ENCODE measurements around the gene GTF2IRD1.
"Not testable (repeated sequence)": the region's sequence is repeated elsewhere in the genome, so short reads cannot be mapped to it uniquely, and the experiment has no call there.

The GTF2IRD1 gene

DNA sequence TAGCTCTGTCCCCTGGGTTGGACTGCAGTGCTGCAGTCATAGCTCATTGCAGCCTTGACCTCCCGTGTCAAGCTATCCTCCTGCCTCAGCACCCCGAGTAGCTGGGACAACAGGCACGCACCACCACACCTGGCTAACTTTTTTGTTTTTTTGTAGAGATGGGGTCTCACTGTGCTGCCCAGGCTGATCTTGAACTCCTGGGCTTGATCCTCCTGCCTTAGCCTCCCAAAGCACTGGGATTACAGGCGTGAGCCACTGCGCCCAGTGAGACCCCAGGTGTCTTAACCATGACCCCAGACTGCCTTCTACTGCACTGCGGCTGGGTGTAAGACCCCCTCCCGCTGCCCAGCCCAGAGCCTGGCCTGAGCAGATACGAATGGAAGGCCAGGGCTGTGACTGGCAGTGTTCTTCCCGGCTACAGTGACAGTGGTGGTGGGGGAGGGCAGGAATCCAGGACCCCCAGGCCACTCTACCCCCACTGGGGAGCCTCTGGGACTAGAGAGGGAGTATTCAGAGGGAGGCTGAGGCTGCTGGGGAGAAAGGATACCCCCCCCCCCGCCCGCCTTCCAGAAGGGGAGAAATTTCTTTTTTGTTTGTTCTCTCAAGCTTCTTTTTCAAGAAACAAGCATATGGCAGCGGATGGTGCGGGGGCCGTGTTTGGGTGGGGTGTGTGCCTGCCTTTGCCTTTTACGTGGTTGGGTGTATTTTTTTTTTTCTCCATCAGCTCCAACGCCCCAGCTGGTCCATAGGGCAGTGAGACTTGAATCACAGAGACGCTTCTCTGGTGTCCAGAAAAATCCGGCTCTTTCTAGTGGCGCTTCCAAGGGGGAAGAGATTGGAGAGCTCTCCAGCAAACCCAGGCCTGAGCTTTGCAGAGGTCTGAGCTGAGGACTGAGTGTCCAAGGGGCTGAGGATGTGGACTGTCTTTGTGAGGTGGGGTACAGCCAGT is 36.6 kb downstream of the GTF2IRD1 start:
- no peak for DNase-seq (ENCODE audit: low spot score)

DNA sequence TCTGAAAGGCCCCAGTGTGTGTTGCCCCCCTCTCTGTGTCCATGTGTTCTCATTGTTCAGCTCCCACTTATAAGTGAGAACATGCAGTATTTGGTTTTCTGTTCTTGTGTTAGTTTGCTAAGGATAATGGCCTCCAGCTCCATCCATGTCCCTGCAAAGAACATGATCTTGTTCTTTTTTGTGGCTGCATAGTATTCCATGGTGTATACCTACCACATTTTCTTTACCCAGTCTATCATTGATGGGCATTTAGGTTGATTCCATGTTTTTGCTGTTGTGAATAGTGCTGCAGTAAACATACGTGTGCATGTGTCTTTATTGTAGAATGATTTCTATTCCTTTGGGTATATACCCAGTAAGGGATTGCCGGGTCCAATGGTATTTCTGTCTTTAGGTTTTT is 37.8 kb downstream of the GTF2IRD1 start:
- DNase-seq (ENCODE audit: low spot score), result not testable (repeated sequence)

DNA sequence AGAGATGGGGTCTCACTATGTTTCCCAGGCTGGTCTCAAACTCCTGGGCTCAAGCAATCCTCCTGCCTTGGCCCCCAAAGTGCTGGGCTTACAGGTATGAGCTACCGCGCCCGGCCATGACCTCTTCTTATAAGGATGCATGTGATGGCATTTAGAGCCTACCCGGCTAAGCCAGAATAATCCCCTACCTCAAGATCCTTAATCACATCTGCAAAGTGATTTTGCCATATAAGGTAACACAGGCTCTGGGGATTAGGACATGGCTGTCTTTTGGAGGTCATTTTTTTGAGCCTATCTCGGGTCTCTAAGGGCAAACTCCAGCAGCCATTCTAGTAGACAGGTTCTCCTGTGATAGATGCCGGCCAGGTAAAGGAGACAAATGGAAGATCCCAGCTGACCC is 39.6 kb downstream of the GTF2IRD1 start:
- no peak for DNase-seq (ENCODE audit: low spot score)

DNA sequence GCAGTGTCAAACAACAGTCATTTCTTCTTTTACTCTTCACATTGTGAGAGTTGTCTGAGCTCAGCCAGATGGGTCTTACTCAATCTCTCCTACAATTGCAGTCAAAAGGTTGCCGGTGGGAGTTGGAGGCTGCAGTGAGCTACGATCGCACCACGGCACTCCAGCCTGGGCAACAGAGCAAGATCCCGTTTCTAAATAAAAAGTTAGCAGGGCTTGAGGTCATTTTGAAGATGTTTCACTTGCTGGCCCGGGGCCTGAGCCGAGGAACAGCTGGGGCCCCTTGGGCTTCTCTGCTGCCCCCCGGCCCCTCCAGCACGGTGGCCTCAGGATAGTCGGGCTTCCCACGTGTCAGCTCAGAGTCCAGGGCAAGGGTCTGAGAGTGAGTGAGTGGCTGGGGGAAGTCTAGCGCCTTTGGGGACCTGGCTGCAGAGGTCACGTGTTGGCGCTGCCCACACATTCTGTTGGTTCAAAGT is 40.4 kb downstream of the GTF2IRD1 start:
- DNase-seq (ENCODE audit: low spot score), result no peak

DNA sequence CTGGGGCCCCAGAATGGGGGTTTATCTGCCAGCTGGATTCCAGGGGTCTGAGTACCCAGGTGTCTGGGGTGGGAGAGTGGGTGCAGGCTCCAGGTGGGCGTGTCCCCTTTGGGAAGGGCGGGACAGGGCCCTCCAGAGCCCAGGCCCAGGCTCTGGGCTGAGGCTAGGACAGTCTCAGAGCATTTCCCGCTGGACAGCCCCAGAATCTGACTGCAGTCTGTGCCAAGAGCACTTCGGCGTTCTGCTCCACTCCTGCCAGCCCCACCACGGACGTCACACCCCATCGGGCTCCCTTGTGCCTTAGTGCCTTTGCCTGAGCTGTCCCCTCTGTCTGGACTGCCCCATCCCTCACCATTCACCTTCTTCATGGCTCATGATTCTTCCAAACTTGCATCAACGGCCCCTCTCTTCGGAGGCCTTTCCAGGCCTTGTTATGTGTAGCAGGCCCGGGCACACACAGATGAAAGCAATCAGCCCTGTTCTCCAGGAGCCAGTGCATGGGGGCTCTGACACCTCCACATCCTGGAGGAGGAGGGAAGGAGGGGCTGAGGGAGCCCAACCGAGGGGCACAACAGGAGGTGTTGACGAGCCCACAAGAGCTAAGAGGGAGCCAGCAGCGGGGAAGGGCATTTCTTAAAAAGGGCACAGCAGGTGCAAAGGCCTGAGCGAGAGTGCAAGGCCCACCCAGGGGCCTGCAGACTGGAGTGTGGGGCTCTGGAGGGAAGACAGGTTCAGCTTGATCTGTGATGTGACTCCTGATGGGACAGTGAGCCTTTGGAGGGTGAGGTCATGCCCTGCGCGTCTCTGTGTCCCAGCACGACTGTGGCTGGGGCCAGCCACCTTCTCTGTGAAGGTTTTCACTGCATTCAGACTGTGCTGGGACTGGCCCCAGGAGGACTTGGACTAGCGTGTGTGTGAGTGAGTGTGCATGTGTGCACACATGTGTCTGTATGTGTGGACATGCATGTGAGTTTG is 41.7 kb downstream of the GTF2IRD1 start:
- no peak for DNase-seq (ENCODE audit: low spot score)

DNA sequence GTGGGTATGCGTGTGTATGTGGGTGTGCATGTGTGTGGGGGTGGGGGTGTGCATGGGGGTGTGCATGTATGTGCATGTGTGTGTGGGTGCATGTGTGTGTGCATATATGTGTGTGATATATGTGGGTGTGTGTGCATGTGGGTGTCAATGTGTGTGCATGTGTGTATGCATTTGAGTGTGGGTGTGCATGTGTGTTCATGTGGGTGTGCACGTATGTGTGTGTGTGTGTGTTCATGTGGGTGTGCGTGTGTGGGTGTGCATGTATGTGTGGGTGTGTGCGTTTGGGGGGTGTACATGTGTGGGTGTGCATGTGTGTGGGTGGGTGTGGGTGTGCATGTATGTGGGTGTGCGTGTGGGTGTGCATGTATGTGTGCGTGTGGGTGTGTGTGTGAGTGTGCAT is 42.6 kb downstream of the GTF2IRD1 start:
- no peak for DNase-seq (ENCODE audit: low spot score)

DNA sequence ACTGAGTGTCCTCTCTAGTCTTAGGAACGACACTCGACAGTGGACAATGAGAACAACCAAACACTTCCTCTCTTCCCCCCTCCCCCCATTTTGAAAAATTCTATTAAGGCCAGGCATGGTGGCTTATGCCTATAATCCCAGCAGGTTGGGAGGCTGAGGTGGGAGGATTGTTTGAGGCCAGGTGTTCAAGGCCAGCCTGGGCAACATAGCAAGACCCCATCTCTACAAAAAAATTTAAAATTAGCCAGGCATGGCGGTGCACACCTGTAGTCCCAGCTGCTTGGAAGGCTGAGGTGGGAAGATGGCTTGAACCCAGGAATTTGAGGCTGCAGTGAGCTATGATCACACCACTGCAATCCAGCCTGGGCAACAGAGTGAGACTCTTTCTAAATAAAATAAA is 43.1 kb downstream of the GTF2IRD1 start:
- not testable (repeated sequence) for DNase-seq (ENCODE audit: low spot score)

DNA sequence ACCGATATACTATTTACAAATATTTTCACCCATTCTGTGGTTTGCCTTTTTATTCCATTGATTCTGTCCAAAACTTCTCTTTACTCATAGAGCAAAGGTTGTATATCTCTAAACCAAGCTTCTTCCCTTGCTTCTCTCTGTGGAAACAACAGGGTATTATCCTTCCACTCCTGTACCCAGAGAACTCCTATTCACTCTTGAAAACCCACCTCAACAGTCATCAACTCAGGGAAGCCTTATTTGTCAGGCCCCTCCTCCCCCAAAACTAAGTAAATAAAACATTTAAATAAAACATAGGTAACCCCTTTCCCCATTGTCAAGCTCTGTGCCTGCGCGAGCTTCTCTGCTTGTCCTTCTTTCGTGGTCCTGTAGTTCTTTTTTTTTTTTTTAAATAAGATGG is 44.6 kb downstream of the GTF2IRD1 start:
- DNase-seq (ENCODE audit: low spot score), result no peak

DNA sequence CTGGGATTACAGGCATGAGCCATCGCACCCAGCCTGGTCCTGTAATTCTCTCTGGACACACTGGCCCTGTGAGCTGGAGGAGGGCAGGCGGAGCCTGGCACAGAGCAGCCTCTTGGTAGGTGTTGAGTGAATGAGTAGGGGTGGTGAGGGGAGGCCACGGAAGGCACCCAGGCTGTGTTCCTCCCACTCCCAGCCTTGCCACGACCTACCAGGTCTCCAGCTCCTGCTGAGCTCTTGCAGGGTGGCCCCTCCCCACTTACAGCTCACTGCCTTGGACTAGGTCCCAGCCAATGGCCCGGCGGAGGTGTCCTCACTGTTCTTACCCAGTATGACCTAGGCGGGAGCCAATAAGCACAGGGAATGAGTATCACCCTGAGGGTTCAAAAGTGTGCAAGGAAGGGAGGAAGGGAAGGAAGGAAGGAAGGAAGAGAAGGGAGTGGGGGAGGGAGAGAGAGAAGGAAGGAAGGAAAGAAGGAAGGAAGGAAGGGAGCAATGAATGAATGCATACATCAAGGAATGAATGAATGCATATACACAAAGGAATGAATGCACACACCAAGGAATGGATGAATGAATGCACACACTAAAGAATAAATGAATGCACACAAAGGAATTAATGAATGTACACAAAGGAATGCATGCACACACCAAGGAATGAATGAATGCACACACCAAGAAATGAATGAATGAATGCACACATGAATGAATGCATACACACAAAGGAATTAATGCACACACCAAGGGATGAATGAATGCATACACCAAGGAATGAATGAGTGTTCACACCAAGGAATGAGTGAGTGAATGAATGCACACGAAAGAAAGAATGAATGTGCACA is 45.5 kb downstream of the GTF2IRD1 start:
- DNase-seq (ENCODE audit: low spot score), result no peak

DNA sequence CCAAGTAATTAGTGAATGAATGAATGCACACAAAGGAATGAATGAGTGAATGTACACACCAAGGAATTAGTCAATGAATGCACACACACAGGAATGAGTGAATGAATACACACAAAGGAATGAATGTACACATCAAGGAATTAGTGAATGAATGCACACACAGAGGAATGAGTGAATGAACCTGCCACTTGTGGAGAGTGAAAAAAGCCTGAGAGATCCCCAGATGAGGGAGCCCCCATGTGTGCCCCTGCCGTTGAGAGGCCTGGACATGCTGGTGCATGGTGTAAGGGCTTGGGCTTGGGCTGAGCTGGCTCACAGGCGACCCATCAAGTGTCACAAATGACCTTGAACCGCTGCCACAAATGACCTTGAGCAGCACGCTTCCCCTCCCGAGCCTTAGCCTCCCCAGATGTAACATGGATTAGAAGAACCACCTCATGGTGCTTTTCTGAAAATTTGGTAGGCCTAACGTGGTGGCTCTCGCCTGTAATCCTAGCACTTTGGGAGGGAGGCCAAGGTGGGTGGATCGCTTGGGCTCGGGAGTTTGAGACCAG is 46.2 kb downstream of the GTF2IRD1 start:
- no peak for DNase-seq (ENCODE audit: low spot score)

DNA sequence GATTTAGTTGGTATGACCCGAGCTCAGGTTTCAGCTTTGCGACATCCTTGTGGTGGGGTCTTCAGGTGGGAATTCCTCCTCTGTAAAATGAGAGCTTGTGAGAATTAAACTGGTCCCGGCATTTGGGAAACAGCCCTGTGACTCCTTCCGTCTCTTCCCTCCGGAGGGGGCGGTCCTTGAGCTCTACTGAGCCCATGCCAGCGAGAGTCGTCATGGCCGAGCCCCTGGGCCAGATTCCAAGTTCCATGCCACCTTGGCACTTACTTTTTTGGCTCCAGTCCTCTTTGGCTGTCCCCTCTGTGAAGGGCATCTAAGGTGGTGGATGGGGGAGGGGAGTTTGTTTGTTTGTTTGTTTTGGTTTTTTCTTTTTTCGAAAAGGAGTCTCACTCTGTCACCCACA is 47.6 kb downstream of the GTF2IRD1 start:
- DNase-seq (ENCODE audit: low spot score), result no peak

DNA sequence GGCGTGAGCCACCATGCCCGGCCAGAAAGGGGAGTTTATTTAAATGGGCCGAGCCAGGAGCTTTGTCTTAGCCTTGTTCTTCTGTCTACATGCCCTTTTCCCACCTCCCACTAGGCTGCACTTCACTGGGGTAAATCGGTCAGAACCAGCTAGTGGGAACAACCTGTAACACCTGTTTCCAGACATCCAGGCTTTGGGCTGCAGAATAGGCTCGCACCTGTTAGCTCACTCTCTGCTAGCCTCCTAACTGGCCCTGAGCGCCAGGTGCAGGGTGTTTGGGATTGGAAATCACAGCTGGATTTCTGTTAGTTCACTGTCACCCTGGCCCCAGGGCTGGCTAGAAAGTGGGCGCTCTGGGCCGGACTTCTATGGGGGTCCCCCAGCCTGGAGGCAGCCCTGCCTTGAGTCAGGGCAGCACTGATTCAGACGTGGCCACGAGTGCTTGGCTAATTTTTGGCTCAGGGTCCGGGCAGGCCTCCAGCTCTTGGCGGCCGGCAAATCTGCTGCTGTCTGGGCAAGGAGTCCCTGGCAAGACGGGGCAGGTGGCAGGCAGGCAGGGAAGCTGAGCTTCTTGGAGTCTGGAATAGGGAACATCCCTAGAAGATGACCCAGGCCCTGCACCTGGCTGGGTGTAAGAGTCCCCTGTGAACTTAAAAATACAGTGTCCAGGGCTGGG is 48.6 kb downstream of the GTF2IRD1 start:
- DNase-seq (ENCODE audit: low spot score), result no peak

DNA sequence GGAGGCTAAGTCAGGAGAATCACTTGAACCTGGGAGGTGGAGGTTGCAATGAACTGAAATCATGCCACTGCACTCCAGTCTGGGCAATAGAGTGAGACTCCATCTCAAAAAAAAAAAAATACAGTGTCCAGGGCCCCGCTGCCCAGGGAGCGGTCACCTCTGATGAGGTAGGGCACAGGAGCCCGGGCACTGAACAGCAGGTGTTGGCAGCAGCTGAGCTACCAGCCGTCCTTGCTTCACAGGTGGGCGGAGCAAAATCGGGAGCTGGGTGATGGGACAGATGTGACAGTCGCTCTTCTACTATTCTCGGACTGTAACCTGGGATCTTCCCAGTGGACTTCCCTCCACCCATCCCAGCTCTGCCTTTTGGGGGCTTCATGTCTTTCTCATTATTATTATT is 49.4 kb downstream of the GTF2IRD1 start:
- no peak for DNase-seq (ENCODE audit: low spot score)

DNA sequence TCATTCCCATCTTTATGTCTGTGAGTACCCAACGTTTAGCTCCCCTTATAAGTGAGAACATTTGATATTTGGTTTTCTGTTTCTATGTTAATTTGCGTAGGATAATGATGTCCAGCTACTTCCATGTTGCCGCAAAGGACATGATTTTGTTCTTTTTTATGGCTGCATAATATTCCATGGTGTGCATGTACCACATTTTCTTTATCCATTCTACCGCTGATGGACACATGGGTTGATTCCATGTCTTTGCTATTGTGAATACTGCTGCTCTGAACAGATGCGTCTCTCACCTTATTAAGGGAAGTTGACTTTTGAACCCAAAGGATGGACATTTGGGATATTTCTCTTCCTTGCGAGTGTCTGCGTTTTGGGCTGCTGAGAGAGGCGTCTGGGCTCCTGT is 50.2 kb downstream of the GTF2IRD1 start:
- DNase-seq (ENCODE audit: low spot score), result no peak

DNA sequence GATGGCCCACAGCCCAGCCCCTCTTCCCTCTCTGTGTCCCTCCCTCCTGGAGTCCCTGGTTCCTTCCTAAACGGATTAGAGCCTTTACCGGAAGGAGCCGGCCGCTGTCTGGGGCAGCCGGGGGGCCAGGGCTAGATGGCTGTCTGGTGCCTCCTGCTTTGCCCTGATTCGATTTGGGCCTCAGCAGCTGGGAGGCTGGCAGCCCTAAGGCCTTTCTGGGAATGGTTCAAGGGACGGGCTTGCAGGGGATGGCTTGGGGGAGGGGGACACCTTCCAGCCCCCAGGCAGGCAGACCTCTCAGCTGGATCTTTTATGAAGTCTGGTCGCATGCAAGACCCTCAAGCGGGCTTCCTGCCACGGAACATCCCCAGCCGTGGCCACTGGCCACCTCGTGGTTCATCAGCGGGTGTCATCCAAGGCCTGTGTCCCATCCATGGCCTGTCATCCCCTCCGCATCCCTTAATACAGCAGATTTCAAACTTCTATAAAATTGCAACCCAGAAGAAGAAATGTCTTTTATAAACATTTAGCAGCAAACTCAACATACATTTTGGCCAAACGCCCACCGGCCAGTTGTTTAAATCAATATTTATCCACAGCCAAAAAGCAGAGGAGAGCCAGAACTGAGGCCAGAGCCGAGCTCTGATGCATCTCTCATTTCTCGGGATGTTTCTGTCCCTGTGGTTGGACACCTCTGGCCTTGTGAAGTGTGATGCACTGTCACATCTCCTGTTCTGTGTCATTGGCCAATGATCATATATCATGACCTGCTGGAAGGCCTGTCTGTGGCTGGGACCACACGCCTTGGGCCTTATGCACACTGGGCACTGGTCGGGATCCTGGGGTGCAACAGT is 52.0 kb downstream of the GTF2IRD1 start:
- DNase-seq (ENCODE audit: low spot score), result no peak

DNA sequence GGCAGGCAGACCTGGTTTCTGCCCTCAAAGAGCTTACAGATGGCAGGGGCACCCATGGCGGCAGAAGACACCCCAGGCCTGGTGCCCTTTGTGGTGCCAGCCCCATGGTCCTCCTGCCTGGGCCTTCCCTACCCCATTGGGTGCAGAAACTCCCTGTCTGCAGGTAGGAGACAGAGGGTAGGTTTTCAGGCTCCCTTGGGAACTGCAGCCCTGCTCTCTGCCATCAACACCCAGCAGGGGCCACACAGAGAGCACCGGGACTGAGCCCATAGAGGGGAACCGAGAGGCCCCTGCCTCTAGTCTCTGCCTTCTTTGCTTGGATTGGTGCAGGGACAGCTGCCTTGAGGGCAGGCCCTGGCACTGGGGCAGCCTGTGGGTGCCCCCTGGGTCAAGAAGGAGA is 52.6 kb downstream of the GTF2IRD1 start:
- DNase-seq (ENCODE audit: low spot score), result no peak

DNA sequence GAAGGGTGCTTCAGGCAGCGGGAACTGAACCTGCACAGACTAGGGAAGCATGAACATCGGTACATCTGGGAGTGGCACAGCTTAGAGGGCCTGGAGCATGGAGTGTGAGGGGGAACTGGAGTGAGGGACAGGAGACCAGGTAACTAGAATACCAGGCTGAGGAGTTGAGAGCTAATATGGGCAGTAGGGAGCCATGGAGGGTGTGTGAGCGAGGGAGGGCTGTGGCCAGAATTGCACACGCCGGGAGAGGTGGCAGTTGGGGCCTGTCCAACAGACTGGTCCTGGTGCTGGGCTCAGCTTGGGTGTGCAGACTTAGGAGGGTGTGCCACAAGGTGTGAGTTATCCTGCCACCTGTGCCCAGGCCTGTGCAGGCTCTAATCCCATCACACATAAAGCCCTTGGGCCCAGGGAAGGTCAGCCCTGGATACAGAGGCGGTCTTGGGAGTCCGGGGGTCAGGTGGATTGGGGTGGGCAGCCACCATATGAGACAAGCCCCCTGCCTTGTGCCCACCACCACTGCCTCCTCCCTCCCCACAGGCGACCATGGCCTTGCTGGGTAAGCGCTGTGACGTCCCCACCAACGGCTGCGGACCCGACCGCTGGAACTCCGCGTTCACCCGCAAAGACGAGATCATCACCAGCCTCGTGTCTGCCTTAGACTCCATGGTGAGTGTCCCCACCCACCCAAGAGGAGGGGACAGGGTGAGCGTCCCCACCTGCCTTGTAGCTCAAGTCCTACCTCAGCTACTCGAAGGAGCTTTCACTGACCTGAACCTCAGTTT is 54.0 kb downstream of the GTF2IRD1 start:
- no peak for DNase-seq (ENCODE audit: low spot score)

DNA sequence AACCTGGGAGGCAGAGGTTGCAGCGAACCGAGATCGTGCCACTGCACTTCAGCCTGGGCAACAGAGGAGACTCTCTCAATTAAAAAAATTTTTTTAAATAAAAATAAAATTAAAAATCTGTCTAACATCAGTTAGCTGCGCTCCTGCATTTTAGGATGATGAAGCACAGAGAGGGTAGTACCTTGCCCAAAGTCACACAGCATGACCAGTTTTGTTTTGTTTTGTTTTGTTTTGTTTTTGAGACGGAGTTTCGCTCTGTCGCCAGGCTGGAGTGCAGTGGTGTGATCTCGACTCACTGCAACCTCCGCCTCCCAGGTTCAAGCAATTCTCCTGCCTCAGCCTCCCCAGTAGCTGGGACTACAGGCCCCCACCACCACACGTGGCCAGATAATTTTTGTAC is 55.7 kb downstream of the GTF2IRD1 start:
- DNase-seq (ENCODE audit: low spot score), result not testable (repeated sequence)

DNA sequence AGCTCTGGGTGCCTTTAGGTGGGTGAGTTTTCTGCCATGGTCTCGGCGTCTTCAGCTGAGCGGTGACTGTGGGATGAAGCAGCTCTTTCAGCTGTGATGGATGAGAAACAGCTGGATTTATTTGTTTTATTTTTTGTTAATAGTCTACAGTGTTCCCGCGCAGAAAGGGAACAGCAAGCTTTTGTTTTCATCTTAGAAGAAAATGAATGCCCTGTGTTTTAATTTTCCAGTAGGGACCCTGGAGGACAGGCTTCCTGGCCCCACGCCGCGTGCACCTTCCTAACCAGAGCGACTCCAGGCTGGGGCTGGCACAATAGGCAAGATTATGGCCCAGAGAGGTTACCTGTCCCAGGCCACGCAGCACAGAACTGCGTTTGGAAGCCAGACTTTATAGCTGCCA is 57.6 kb downstream of the GTF2IRD1 start:
- DNase-seq (ENCODE audit: low spot score), result peak; percentile 59

Measured in globus pallidus (tissue), 1 donor.